Loucy (cell line): ENCODE results near the gene TOX2.

Source experiments
- CTCF ChIP-seq: fragments of 200-600 bp; sonication (generic); conservative IDR thresholded peaks from 2 replicates; pipeline ENCODE4 v1.5.1; 2014; ENCODE audit warnings: mild to moderate bottlenecking, antibody characterized with exemption, low read length
- EZH2phosphoT487 ChIP-seq: fragments of 200-600 bp; IDR thresholded peaks from 2 replicates; pipeline ENCODE4 v1.6.1; 2018; ENCODE audit warnings: antibody characterized with exemption, mild to moderate bottlenecking, moderate library complexity, borderline replicate concordance

- TF ChIP-seq CTCF (no peak), EZH2phosphoT487 (peak; percentile 55; the same call in 1 of the 2 replicates)
Measured at GRCh38 chr20:43963872-43964791, 49.5 kb downstream of the TOX2 start.
